Inferior parietal cortex (tissue), 1 donor: ENCODE results near the gene COL25A1.
"Not testable (repeated sequence)": the region's sequence is repeated elsewhere in the genome, so short reads cannot be mapped to it uniquely, and the experiment has no call there.

Experiments used
- DNase-seq: peaks from one replicate; pipeline ENCODE4 v3.0.0-alpha.2; 2016; ENCODE audit errors: extremely low spot score

Gene COL25A1

DNA sequence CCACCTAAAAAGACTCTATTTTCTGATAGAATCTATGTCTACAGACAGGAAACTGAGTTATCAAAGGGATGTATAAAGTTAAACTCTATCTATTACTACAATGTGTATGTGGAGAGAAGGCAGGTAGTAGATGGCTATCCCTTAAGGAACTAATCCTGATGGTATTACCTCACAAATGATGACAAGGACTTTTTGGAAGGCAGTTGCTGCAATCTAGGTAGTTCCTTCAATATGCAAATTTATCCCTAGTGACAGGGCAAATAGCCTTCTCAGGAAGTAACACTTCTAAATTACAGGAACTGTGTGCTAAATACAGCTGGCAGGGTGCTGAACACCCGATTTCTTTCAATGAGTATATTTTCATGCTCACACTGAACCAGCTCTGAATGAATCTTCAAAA is 177.4 kb downstream of the COL25A1 start:
- DNase-seq, result no peak

DNA sequence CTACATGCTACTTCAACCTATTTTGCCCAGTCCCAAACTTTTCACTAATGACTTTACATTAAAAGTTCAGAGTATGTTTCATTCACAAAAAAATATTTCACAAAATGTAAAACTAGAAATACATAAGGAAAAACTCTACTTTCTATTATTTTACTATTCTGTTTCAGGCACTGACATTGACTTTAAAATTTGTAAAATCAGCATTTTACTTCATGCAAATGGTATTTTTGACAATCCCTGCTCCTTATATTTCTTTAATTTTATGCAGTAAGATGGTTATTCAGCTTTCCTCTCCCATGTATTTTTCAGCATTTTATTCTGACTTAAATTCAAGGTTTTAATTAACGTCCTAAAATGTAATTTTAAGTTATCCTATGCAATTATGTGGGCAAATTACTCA is 178.5 kb downstream of the COL25A1 start:
- DNase-seq, result no peak

DNA sequence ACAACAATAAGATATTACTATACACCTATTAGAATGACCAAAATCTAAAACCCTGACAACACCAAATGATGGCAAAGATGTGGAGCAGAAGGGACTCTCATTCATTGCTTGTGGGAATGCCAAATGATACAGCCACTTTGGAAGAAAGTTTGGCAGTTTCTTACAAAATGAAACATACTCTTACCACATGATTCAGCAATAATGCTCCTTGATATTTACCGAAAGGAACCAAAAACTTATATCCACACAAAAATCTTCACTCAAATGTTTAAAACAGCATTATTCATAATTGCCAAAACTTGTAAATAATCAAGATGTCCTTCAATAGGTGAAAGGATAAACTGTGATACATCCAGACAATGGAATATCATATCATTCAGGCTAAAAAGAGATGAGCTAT is 180.9 kb downstream of the COL25A1 start:
- no peak for DNase-seq

DNA sequence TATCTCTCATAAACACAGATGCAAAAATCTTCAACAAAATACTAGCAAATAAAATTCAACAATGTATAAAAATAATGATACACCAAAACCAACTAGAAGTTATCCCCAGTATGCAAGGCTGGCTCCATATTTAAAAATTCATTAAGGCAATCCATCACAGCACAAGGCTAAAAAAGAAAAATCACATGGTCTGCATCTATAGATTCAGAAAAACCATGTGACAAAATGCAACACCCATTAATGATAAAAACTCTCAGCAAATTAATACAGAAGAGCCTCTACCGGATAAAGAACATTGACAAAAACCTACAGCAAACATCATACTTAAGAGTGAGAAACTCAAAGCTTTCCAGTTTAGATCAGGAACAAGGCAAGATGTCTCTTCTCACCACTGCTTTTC is 182.6 kb downstream of the COL25A1 start:
- DNase-seq, result no peak

DNA sequence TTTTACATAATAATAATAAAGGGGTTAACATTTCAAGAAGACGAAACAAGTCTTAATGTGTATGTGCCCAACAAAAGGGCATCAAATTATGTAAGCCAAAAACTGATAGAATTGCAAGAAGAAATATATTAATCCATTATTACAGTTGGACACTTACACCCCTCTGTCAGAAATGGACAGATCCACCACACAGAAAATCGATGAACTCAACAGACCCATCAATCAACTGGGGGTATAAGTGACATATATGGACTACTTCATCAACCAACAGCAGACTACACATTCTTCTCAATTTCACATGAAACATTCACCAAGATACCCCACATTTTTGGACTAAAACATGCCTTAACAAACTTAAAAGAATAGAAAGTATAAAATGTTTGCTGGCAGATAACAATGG is 183.8 kb downstream of the COL25A1 start:
- no peak for DNase-seq

DNA sequence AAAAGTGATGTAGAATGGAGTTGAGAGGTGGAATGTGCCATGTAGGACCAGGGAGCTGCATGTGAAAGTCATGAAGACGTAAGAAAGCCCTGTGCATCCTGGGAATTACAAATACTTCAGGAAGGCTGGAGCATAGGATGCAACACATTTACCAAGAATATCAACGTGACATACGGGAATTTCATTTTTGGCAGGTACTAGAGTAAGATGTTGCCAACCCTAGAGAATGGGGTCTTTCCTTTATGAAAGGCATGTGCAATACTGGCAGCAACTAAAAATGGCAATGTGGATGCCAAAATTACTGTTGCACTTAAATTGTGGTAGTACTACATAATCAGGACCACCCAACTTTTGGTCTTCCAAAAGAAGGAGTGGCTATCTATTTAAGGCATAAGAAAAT is 188.0 kb downstream of the COL25A1 start:
- DNase-seq, result no peak

DNA sequence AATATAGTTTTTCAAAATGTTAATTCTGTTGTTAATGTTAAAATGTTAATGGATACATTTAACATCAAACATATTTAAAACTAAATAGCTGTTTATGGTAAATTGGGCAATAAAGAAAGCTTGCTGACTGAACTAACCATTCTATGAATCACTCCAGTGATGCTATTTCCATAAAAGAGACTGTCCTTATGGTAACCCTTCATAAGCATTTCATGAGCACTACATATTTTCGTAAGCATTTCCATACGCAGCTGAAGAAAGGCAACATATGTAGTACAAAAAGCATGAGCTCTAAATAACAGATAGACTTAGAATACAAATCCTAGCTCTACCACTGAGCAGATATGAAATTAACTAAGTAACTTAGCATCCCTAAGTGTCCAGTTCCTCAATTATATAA is 188.9 kb downstream of the COL25A1 start:
- DNase-seq, result no peak

DNA sequence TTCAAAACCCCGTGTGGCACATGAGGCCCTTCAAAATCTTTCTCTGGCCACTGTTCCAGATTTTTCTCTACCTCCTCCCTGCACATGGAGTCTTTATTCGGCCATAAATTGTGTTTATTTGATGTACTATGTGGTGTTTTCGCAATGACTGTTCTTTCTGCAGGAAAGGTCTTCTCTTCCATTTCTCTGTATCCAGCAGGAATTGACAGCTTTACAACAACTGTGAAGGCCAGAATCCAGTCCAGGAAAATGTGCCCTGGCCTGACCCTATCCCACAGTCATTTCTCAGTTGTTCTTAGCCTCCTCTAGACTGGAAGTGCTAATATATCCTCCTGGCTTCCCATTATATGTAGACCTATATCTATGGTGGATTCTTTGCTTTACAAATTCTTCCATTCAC is 191.4 kb downstream of the COL25A1 start:
- DNase-seq, result no peak

DNA sequence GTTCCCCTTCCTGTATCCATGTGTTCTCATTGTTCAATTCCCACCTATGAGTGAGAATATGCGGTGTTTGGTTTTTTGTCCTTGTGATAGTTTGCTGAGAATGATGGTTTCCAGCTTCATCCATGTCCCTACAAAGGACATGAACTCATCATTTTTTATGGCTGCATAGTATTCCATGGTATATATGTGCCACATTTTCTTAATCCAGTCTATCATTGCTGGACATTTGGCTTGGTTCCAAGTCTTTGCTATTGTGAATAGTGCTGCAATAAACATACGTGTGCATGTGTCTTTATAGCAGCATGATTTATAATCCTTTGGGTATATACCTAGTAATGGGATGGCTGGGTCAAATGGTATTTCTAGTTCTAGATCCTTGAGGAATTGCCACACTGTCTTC is 194.2 kb downstream of the COL25A1 start:
- not testable (repeated sequence) for DNase-seq

DNA sequence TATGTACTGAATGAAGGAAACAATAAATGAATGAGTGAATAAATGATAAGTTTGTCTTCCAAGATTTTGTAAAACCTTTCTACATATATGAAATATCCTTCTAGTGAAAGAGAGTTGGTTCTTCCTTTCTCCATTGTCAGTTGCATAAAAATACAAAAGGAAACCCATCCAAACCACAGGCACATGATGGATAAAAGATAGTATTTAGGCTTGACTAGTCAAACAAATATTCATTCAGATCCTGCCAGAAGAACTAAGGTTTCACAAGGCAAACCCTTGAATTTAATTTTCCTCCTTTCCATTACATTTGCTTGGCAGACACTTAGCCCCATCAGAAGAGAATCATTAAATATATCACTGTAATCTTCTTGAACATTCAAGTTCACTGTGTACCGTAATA is 208.4 kb downstream of the COL25A1 start:
- DNase-seq, result no peak

DNA sequence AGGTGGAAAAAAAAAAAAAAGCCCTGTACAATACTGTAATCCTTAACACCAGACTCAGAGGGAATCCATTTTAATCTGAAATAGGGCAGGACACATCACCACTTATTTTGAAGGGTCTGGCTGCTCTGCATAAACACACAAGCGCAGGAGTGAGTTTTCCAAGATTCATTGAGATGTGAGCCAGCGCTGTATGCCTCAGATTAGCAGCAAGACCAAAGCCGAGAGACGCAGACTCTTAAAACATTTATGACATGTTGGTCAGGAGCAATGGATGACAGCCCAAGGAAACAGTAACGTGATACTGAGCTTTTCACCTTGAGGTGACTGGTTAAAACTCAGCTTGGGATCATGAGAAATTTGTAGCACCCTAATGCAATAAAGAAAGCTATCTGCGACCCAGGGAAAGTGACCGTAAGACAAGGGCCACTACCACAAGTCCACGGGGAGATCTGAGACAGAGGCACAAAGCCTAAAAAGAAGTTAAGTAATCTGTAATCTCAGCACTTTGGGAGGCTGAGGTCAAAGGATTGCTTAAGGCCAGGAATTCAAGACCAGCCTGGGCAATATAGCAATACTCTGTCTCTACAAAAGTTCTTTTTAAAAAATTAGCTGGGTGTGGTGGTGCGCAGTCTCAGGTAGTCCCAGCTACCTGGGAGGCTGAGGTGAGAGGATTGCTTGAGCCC is 210.6 kb downstream of the COL25A1 start:
- DNase-seq, result no peak

DNA sequence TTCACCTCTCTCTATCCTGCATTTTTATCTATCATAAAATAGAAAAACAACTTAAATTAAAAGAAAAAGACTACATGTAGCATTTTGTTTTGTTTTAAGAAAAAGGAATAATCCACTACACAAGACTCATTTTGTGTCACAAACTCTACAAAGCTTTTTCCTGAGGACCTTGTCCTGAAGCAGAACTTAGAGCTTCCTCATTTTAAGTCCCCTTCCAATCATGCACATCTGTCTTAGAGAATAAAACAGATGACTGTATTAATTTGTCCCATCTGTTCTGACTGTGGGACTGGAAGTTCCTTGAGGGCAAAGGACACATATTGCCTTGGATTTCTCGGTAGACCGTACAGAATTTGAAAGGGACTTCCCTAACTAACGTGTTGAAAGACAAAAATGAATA is 218.5 kb downstream of the COL25A1 start:
- DNase-seq, result no peak

DNA sequence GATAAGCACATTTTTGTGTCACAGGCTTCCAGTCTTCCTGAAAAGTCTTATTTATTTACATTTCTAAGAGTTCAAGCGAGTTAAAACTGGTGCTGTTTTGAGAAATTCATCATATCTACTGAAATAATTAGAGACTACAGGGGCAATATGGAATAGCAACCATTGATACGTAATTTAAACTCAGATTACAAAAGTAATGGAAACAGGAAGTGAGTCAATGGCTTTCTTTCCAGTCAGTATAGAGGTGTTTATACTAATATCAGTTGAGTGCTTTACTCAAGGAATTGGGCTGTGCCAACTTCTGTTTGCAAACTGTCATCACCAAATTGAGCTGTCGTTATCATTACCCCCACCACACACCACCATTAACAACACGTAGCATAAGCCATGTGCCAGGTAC is 222.7 kb downstream of the COL25A1 start:
- DNase-seq, result no peak

DNA sequence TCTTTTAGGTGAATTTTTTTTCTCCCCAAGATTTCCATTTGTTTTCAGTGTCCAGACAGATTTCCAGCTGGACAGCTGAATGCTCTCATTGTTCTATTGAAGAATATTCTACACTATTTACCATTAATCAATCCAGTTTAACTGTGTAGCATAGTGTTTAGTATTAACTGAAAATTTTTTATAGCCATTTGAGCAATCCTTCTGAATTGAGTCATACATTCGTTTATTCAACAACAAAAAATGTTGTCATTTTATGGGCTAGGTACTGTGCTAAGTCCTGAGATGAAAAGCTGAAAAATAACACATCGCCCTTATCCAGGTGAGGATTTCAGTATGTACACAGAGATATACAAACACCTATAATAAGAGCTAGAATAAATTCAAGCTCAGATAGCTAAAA is 223.3 kb downstream of the COL25A1 start:
- no peak for DNase-seq

DNA sequence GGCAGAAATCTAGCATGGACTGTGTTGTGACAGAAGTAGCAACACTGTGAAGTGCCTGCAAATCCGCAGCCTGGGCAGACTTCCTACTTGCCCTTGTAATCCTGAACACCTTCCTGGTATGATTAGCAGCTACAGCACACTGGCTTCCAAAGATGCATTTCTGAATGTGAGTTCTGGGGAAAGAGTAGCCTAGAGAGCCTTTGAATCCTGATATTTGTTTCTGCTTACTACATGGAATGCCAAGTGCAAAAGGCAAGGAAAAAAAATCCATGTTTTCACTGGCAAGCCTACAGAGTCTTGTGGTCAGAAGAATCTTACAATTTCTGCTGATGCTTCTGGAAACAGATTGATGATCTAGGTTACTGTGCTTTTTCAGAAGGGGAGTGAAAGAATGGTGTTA is 223.7 kb downstream of the COL25A1 start:
- DNase-seq, result peak; percentile 11

DNA sequence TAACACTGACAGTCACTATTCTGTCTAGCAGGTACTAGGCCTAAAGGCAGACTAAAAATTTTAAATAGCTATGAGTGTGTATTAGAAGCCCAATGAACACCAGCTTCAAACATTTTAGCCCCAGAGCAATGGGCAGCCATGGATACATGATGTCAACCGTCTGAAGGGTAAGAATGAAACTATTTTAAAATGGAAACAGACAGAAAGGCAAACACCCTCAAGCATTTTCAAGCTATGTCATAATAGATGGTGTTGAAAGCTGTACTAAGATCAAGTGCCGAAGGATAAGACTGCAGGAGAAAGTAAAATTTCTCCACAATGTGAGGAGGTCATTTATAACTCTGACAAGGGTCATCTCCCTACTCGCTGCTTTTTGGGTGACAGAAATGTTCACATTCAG is 225.0 kb downstream of the COL25A1 start:
- no peak for DNase-seq

DNA sequence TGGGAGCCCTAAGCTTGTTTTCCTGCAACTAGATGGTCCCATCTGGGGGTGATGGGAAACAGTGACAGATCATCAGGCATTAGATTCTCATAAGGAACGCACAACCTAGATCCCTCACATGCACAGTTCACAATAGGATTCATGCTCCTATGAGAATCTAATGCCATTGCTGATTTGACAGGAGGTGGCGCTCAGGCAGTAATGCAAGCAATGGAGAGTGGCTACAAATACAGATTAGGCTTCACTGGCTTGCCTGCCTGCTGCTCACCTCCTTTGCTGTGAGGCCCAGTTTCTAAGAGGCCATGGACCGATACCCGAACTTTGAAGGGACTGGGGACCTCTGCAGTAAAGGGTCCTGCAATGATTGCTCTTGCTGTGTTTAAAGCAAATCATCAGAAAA is 225.7 kb downstream of the COL25A1 start:
- not testable (repeated sequence) for DNase-seq

DNA sequence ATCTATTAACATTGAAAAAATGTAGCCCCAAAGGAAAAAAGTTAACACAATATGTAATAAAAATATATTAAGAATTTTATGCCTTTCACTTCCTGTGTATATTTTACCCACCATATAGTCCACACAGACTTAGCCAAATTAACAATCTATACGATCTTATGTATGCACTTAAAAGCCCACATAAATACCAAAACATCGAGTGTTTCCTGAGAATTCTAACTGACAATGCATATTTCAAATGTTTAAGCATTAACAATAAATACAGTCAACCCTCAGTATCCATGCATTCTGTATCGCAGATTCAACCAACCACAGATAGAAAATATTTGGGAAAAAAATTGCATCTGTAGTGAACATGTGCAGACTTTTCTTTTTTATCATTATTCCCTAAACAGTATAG is 226.8 kb downstream of the COL25A1 start:
- DNase-seq, result no peak

DNA sequence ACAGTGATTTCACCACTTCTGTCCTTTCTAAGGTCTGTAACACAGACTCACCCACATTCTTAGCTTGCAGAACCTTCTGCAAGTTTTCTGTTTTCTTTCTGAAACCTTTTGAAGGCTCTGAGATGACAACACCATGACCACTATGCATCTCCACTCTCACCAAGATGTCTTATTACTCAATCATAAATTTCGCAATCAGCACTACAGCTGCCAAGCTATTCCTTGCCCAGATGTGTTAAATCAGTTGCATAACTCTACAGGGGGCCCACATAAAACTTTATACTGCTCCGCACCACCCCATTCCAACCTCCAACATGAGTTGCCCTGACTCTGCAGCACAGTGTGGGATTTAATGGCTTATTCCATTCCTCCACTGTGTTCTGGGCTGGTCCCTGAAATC is 229.9 kb downstream of the COL25A1 start:
- no peak for DNase-seq

DNA sequence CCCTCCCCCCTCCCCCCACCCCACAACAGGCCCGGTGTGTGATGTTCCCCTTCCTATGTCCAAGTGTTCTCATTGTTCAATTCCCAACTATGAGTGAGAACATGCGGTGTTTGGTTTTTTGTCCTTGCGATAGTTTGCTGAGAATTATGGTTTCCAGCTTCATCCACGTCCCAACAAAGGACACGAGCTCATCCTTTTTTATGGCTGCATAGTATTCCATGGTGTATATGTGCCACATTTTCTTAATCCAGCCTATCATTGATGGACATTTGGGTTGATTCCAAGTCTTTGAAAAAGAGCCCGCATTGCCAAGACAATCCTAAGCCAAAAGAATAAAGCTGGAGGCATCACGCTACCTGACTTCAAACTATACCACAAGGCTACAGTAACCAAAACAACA is 231.8 kb downstream of the COL25A1 start:
- DNase-seq, result not testable (repeated sequence)

DNA sequence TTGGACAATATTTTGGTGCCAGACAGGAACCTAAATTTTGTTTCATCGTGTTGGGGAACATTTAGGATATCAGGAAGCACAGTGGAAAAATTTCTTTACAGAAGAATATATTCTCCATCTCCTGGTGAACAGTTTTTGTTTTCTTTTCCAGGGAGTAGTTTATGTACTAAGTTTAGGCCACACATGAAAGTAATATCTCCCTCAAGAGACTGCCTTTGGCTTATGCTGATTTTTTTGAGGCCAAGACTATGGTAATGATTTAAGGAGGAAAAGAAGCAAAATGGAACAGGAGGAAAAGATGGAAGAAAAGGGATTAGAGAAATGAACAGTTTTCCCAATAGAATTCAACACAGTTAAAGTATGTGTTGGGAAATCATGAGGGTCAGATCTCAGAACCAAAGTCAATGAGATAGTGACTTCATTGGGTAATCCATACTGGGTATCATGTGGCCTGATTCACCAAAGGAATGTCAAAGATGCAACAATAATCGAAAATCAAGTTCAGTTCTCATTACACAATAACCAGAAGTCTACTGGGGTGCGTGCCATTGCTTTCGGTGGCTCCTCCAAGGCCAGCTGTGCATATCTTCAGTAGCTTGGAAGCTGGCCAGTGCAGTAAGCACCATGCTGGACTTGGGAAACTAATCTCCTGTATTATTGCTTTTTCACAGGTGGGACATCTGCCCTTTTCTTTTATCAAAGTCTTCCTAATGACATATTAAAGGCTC is 234.8 kb downstream of the COL25A1 start:
- no peak for DNase-seq

DNA sequence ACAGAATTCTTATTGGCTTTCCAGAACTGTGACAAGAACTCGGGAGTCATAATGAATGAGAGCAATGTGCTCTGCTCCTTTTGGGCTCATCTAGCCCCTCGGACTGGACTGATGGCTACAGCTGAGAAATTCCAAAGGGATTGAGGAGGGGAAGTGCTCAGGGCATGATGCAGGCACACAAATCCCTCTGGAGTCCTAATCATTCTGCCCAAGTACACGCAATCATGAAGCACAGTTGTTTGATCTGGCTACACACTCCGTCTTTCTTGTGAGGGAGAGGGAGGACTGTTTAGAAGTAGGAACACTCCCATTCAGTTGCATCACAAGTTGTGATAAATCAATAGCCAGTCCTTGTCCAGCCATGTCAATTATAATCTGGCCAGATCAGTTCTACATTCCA is 237.5 kb downstream of the COL25A1 start:
- no peak for DNase-seq

DNA sequence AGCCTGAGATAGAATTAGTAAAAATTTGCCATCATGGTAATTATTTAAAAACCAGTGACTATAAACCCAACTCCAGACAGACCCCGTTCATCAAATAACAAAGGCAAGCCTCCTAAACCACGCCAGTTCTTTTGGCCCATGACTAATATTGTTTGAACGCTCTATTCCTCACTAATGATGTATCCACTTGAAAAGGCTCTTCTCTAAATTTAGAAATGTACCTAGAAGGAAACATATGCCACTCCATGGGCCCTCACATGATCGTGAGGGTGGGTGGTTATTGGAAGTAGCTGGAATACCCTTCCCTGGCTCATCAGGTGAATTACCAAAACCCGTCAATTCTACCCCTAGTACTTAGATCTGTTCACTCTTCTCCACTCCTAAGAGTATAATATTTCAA is 249.2 kb downstream of the COL25A1 start:
- DNase-seq, result no peak

DNA sequence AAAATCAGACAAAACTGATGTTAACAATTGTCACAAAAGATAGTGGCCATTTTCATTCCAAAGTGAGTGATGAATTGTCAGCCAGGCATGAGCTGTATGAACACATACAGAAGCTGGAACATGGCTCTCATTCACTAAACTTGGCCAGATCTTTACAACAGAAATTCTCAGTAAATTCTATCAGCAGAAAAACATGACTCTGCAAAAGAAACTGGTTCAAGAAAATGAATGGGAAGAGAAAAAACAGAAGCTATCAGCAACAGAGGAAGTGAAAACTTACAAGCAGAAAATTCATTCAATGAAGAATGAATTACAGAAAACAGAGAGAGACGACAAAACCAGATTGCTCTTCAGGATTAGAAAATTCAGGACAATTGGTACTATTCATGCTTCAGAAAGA is 249.6 kb downstream of the COL25A1 start:
- DNase-seq, result peak; percentile 21
